Esophagus muscularis mucosa (tissue), 4 donors: ENCODE results near the gene CBLN1. TPM values are rescaled to one million over a fixed set of nuclear protein-coding genes. Genes with fewer than 3 reads are reported as not detected.

Experiments
- DNase-seq: peaks from one replicate; pipeline ENCODE4 v3.0.0-alpha.2; 2017; ENCODE audit errors: extremely low spot score
- H3K27ac ChIP-seq, 4 donors: fragments of 200-600 bp; sonication (generic); replicated peaks in 1 of 4; 1 replicate in 3 of 4; 2 replicates in 1 of 4; pipeline ENCODE4 v1.5.1; 2016 to 2019; ENCODE audit warnings: mild to moderate bottlenecking in 1 of 4
- H3K27me3 ChIP-seq, 4 donors: fragments of 200-600 bp; sonication (generic); one replicate each; pipeline versions ENCODE4 v1.5.1 to v1.6.0; 2016 to 2019
- H3K36me3 ChIP-seq, 4 donors: fragments of 200-600 bp; sonication (generic); one replicate each; pipeline ENCODE4 v1.5.1; 2016 to 2019
- H3K4me1 ChIP-seq, 4 donors: fragments of 200-600 bp; sonication (generic); one replicate each; pipeline ENCODE4 v1.5.1; 2016 to 2019
- H3K4me3 ChIP-seq, 4 donors: fragments of 200-600 bp; sonication (generic); 1 replicate in 2 of 4; 2 replicates in 2 of 4; pipeline ENCODE4 v1.5.1; 2016 to 2019; ENCODE audit warnings: mild to moderate bottlenecking in 4 of 4, moderate library complexity in 1 of 4
- H3K9me3 ChIP-seq, 4 donors: fragments of 200-600 bp; sonication (generic); 1 replicate in 3 of 4; 2 replicates in 1 of 4; pipeline ENCODE4 v1.5.1; 2016 to 2019
- CTCF ChIP-seq, 3 experiments: fragments of 200-600 bp in 2 of 3; fragments of 450-650 bp in 1 of 3; sonication (generic) in 2 of 3; IDR thresholded peaks; one replicate each; pipeline ENCODE4 v1.5.1; 2017 to 2019; ENCODE audit warnings: antibody characterized with exemption in 3 of 3, mild to moderate bottlenecking in 2 of 3, moderate library complexity in 1 of 3
- EP300 ChIP-seq: sonication (generic); formaldehyde crosslinking; IDR thresholded peaks from one replicate; pipeline ENCODE4 v1.6.1; 2017; ENCODE audit warnings: antibody characterized with exemption
- POLR2A ChIP-seq: fragments of 450-650 bp; IDR thresholded peaks from one replicate; pipeline ENCODE4 v1.6.1; 2017; ENCODE audit warnings: antibody characterized with exemption, moderate library complexity, mild to moderate bottlenecking, low read depth
- POLR2AphosphoS5 ChIP-seq, 2 donors: sonication (generic); formaldehyde crosslinking; IDR thresholded peaks; one replicate each; pipeline ENCODE4 v1.6.1; 2017; ENCODE audit warnings: antibody characterized with exemption in 2 of 2
- WGBS: methylation state at CpG from one replicate; pipeline ENCODE4 v1.1.5; 2018; 5-methylcytosine and 5-hydroxymethylcytosine counted together
- intact Hi-C: fragments of 100-400 bp; cut with DNase I; formaldehyde crosslinking; loops from one replicate; pipeline ENCODE4 v1.15.1; 2023
- total RNA-seq, 4 donors: library from RNA; depleted of rRNA; stranded (reverse); fragments of >200 nt; gene quantifications; one replicate each; pipeline versions ENCODE4 v1.1.0 to v1.2.1, GENCODE V29; 2016

CBLN1 gene
- total RNA-seq, 4 donors from 2014 or later = 0.32 to 1.4 (median 0.83) TPM; not detected in 1

- no peak for DNase-seq
- peaks cover 0 to 5% (median 0%) of the 10 kb centered on the region in 4 donors for H3K27me3 ChIP-seq
- H3K9me3 ChIP-seq = peaks cover 0 to 15% (median 2%) of the 10 kb centered on the region in 4 donors
- intact Hi-C loops = no loop called here
- no peaks in the 10 kb centered on the region for H3K36me3 ChIP-seq
- 79% methylated on average over 1 of the region's 1 CpG for WGBS
- H3K4me3 ChIP-seq = no peak overlapping the region
- H3K4me1 ChIP-seq = no peaks in the 10 kb centered on the region
- H3K27ac ChIP-seq = no peak overlapping the region
- TF ChIP-seq POLR2AphosphoS5 (IDR thresholded peaks at IDR 0.05) = no peak
- TF ChIP-seq EP300 = no peak
- TF ChIP-seq CTCF (IDR thresholded peaks at IDR 0.05) = no peak
- no peak for TF ChIP-seq POLR2A
These were observed 34.0 kb upstream of the CBLN1 start for GRCh38 chr16:49315602-49316001.

DNA sequence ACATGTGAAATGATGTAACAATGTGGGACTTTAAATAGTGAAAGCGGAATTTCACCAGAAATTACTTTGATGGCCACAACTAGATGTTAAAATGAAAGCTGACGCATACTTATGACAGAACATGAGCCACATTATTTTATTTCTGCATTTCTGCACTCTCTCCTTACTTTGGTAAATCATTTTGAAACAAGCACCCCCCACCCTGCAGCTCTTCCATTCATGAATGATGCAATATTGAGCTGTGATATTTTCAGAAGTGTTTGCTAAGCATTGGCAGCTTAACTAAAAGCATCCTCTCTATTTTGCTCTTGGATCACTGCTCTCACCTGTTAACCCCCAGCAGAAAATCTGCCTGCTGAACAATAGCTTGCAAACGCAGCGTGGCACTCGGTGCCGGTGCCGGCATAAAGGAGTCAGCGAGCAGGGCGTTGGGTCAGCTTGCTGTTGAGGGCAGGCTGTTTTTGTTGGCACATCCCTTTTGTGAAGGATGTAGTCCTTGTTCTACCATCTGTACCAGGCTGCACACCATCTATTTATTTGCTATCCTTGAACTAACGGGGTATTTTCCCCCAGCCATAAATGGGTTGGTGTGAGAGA, 30.8 kb upstream of the CBLN1 start:
- Histone ChIP-seq H3K27me3 (peaks cover 0 to 5% (median 0%) of the 10 kb centered on the region in 4 donors), H3K9me3 (no peaks in the 10 kb centered on the region), H3K4me3 (no peak overlapping the region), H3K36me3 (no peaks in the 10 kb centered on the region), H3K27ac (no peak overlapping the region), H3K4me1 (no peaks in the 10 kb centered on the region)
- intact Hi-C loops = no loop called here
- WGBS = 55% methylated on average over 8 of the region's 10 CpGs
- TF ChIP-seq POLR2A (no peak), EP300 (no peak), CTCF (IDR thresholded peaks at IDR 0.05) (no peak), POLR2AphosphoS5 (IDR thresholded peaks at IDR 0.05) (no peak)
- DNase-seq = no peak

GRCh38 chr16:49311823-49312222, 30.2 kb upstream of the CBLN1 start:
- Histone ChIP-seq H3K27me3 (peaks cover 0 to 5% (median 0%) of the 10 kb centered on the region in 4 donors), H3K9me3 (no peaks in the 10 kb centered on the region), H3K36me3 (no peaks in the 10 kb centered on the region), H3K4me1 (no peaks in the 10 kb centered on the region), H3K4me3 (no peak overlapping the region), H3K27ac (no peak overlapping the region)
- TF ChIP-seq CTCF (IDR thresholded peaks at IDR 0.05) = no peak
- no peak for TF ChIP-seq POLR2AphosphoS5 (IDR thresholded peaks at IDR 0.05)
- no peak for TF ChIP-seq EP300
- TF ChIP-seq POLR2A = no peak
- no peak for DNase-seq
- intact Hi-C loops = no loop called here
- 71% methylated on average over 6 of the region's 6 CpGs for WGBS

DNA sequence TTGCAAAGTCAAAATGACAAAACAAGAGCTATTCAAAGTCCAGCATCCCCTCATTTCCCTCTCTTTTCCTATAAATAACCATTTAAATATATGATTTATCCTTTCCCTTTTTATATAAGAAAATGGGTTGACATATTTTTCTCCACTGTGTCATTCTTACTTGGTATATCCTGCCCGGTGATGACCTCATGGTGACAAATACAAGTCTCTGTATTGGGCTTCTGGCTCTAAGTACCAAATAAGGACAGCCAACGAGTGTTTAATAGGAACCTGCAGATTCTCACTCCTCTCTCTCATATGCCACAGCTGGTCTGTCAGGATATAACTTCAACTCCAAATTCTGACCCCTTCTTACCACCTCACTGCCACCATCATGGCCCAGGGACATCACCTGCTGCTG, 25.5 kb upstream of the CBLN1 start:
- 66% methylated on average over 2 of the region's 2 CpGs for WGBS
- no peaks in the 10 kb centered on the region for H3K9me3 ChIP-seq
- H3K27me3 ChIP-seq = peaks cover 0 to 13% (median 0%) of the 10 kb centered on the region in 4 donors
- intact Hi-C loops = no loop called here
- H3K27ac ChIP-seq = no peak overlapping the region
- H3K36me3 ChIP-seq = no peaks in the 10 kb centered on the region
- no peak for DNase-seq
- TF ChIP-seq POLR2A = no peak
- TF ChIP-seq EP300 = no peak
- no peak for TF ChIP-seq POLR2AphosphoS5 (IDR thresholded peaks at IDR 0.05)
- TF ChIP-seq CTCF (IDR thresholded peaks at IDR 0.05) = no peak
- no peak overlapping the region for H3K4me3 ChIP-seq
- H3K4me1 ChIP-seq = no peaks in the 10 kb centered on the region

GRCh38 chr16:49305406-49305805, 23.8 kb upstream of the CBLN1 start:
- Histone ChIP-seq H3K4me1 (no peaks in the 10 kb centered on the region), H3K36me3 (no peaks in the 10 kb centered on the region), H3K4me3 (no peak overlapping the region), H3K27me3 (peaks cover 0 to 13% (median 0%) of the 10 kb centered on the region in 4 donors), H3K9me3 (no peaks in the 10 kb centered on the region), H3K27ac (no peak overlapping the region)
- TF ChIP-seq EP300 (no peak), POLR2A (no peak), POLR2AphosphoS5 (IDR thresholded peaks at IDR 0.05) (no peak), CTCF (IDR thresholded peaks at IDR 0.05) (no peak)
- no peak for DNase-seq
- intact Hi-C loops = no loop called here
